IPS-15b (cell line): ENCODE measurements around the gene SNTG2.

ENCODE experiments used
- H3K27me3 ChIP-seq: one replicate; pipeline ENCODE4 v1.6.1; 2013; ENCODE audit warnings: low read length; ENCODE audit not compliant: control insufficient read depth, insufficient read depth
- H3K36me3 ChIP-seq: one replicate; pipeline ENCODE4 v1.6.1; 2013; ENCODE audit warnings: low read length; ENCODE audit not compliant: control insufficient read depth, insufficient read depth
- H3K4me1 ChIP-seq: one replicate; pipeline ENCODE4 v1.6.1; 2013; ENCODE audit warnings: mild to moderate bottlenecking, low read length; ENCODE audit not compliant: control insufficient read depth, insufficient read depth
- H3K4me3 ChIP-seq: one replicate; pipeline ENCODE4 v1.5.1; 2013; ENCODE audit warnings: low read depth, low read length
- H3K9ac ChIP-seq: one replicate; pipeline ENCODE4 v1.6.1; 2013; ENCODE audit warnings: low read depth, mild to moderate bottlenecking, low read length
- H3K9me3 ChIP-seq: one replicate; pipeline ENCODE4 v1.6.1; 2013; ENCODE audit warnings: mild to moderate bottlenecking, low read length; ENCODE audit not compliant: control insufficient read depth, insufficient read depth

Gene SNTG2

DNA sequence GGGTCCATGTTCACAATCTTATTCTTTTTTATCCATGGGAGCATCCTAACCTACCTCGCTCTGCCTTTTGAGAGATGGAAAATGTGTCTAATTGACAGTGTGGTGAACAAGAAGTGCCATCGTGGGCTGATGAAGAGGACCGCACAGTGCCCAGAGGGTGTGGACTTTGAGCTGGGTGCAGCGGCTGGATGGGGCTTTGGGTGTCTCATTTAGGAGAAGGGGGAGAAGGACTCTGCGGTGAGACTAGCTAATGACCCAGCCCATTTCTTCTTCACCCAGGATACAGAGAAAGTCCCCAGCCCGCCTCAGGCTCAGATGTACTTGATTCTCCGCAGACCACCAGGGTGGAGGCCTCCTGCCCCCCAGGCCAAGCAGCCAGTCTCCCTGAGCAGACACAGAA, 33.7 kb upstream of the SNTG2 start:
- H3K9ac ChIP-seq, result no peak overlapping the region
- H3K36me3 ChIP-seq, result no peaks in the 10 kb centered on the region
- H3K4me1 ChIP-seq, result no peaks in the 10 kb centered on the region
- H3K9me3 ChIP-seq, result no peaks in the 10 kb centered on the region
- H3K27me3 ChIP-seq, result peaks cover 10% of the 10 kb centered on the region
- H3K4me3 ChIP-seq, result no peak overlapping the region

DNA sequence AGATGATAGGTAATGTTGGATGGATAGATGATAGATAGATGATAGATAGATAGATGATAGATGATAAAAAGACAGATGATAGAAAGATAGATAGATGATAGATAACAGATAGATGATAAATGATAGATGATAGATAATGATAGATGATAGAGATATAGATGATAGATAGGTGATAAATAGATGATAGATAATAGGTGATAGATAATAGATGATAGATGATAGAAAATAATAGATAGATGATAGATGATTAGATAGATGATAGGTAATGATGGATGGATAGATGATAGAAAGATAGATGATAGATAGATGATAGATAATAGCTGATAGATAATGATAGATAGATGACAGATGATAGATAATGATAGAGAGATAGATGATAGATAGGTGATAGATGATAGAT, 31.0 kb upstream of the SNTG2 start:
- H3K27me3 ChIP-seq, result peaks cover 12% of the 10 kb centered on the region
- H3K9ac ChIP-seq, result no peak overlapping the region

DNA sequence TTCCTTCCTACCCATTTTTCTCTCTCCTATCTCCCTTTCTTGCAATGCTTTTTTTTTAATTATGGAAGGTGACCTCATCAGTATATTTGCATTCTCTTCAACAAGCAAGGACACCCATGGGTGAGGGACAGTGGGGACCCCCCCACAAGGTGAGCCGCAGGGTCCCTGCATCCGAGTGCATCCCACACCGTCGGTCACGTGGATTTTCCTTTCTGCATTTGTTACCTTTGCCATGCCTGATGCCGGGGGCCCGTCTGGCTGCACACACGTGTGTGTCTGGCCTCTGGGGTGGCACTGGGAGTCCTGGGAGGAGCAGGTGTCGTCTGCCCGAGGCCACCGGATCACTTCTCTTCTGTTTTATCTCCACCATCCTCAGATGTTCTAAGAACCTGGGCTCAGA, 30.1 kb upstream of the SNTG2 start:
- Histone ChIP-seq H3K36me3 (no peaks in the 10 kb centered on the region), H3K9ac (no peak overlapping the region), H3K27me3 (peaks cover 12% of the 10 kb centered on the region), H3K9me3 (no peaks in the 10 kb centered on the region), H3K4me1 (peaks cover 16% of the 10 kb centered on the region), H3K4me3 (no peak overlapping the region)

More for the DNA sequence above, 31.0 kb upstream of the SNTG2 start:
- H3K9me3 ChIP-seq, result no peaks in the 10 kb centered on the region
- H3K36me3 ChIP-seq, result no peaks in the 10 kb centered on the region
- H3K4me3 ChIP-seq, result no peak overlapping the region
- H3K4me1 ChIP-seq, result peaks cover 7% of the 10 kb centered on the region

DNA sequence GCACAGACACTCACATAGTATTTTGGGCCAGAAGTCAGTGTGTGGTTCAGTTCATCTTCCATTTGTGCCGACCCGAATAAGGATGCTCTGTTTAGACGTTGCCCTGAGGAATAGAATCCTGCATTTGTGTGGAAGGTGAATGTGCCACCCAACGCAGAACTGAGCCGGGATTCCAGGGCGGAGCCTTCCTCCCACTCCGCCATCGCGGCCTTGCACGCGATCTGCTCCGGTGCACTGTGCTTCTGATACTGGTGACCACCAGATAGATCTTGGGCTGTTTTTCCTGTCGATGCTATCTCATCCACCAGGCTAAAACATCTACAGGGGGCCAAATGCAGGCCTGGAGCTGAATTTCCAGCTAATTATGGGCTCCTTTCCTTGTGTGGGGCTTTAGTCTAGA, 29.6 kb upstream of the SNTG2 start:
- Histone ChIP-seq H3K4me3 (no peak overlapping the region), H3K36me3 (no peaks in the 10 kb centered on the region), H3K4me1 (peaks cover 19% of the 10 kb centered on the region), H3K9me3 (no peaks in the 10 kb centered on the region), H3K9ac (no peak overlapping the region), H3K27me3 (peaks cover 12% of the 10 kb centered on the region)

DNA sequence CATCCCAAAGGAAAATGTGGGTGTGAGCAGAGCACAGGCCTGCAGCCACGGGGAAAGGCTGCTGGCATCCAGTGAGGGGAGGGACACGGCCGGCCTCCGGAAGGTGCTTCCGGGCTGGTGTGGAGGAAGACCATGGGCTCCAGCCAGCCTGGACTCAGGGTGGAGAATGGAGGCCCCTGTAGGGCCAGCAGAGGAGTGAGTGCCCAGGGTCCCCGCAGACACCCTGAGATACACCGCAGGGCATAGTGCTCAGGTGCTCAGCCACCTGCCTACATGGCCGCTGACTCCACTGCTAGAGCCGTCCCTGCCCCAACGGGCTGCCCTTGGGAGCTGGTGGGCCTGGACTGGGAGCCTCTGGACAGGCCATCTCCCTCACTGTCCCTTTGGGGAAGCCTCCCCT, 28.5 kb upstream of the SNTG2 start:
- Histone ChIP-seq H3K9ac (no peak overlapping the region), H3K9me3 (no peaks in the 10 kb centered on the region), H3K4me1 (peaks cover 19% of the 10 kb centered on the region), H3K36me3 (no peaks in the 10 kb centered on the region), H3K4me3 (no peak overlapping the region), H3K27me3 (peaks cover 9% of the 10 kb centered on the region)

DNA sequence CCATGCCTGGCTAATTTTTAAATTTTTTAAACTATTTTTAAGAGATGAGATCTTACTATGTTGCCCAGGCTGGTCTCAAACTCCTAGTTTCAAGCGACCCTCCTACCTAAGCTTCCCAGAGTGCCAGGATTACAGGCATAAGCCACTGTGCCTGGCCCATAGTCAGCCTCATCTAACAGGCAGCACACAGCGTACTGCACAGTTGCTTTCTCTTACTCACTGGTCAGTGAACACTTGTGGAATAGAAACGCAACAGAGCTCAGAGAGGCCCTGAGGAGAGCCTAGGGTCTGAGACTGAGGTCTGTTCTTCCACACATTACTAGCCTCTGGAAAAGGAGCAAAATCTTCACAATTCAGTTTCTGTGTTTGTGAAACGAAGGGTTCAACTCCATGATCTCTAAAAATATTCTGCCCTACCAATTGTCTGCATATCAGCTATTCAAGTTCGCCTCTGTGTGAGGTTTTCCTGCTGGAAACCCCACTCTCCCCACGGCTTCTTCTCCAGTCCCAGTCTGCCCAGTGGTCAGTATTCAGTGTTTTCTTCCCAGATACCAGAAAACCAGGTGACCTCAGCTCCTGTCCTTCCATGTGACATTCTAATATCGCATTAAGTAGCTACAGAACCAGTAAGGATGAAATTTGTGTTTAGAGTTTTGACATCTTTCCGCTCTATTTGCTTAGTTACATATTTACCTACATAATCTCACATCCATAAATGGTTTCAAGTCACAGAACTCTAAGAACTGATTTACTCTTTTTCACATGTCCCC, 26.6 kb upstream of the SNTG2 start:
- peaks cover 8% of the 10 kb centered on the region for H3K27me3 ChIP-seq
- H3K9ac ChIP-seq, result no peak overlapping the region
- no peaks in the 10 kb centered on the region for H3K9me3 ChIP-seq
- peaks cover 19% of the 10 kb centered on the region for H3K4me1 ChIP-seq
- H3K36me3 ChIP-seq, result no peaks in the 10 kb centered on the region
- H3K4me3 ChIP-seq, result no peak overlapping the region

DNA sequence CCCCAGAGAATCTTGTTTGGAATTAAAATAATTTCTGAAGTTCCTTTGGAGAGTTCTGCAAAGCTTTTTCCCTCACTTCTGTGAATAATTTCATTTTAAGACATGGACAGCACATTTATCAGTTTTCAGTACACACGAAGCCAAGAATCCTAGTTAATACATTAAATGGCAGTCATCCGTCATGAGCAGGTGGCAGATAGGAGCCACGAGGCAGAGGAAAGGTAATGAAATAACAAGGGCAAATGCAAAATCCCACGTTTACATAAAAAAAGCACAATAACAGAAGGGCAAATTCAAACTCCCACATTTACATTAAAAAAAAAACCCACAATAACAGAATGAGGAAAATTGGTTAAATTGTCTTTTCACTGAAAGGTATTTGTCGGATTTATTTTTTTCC, 25.9 kb upstream of the SNTG2 start:
- H3K27me3 ChIP-seq, result peaks cover 9% of the 10 kb centered on the region
- no peak overlapping the region for H3K4me3 ChIP-seq
- no peaks in the 10 kb centered on the region for H3K9me3 ChIP-seq
- H3K36me3 ChIP-seq, result no peaks in the 10 kb centered on the region
- peaks cover 19% of the 10 kb centered on the region for H3K4me1 ChIP-seq
- H3K9ac ChIP-seq, result no peak overlapping the region

DNA sequence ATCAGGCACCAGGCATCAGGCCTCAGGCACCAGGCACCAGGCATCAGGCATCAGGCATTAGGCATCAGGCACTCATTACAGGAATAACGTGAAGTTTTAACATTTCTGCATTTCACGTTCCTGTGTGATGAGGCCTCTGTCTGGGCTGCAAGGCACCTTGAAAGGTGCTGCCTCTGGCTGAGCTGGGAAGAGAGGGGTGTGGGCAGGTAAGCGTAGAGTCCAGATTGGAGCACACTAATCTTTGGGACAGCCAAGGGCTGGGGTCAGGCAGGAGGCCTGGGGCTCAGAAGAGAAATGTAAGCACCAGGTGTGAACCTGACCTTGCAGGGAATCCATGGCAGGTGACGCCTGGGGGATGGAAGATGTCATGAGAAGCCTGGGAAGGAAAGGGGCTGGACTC, 25.3 kb upstream of the SNTG2 start:
- Histone ChIP-seq H3K36me3 (no peaks in the 10 kb centered on the region), H3K4me3 (no peak overlapping the region), H3K27me3 (peaks cover 13% of the 10 kb centered on the region), H3K9me3 (no peaks in the 10 kb centered on the region), H3K9ac (peak overlapping the region; percentile 13), H3K4me1 (peaks cover 19% of the 10 kb centered on the region)

DNA sequence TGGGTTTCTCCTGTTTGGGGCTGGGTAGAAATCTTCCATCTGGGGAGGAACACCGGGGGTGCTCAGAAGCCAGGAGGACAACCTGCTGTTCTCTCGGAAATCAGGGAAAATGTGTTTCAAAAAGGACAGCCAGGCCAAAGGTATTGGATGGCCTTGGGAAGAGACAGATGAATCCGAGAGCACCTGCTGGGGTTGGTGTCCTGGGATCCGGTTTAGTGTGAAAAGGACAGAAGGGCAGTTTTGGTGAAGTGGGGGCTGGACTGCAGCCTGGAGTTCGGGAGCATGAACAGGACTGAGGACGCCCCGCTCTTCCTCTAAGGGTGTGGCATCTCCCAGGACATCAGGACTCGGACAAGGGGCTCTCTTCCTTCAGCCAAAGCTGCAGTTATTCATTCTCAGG, 24.9 kb upstream of the SNTG2 start:
- Histone ChIP-seq H3K4me3 (no peak overlapping the region), H3K36me3 (no peaks in the 10 kb centered on the region)

DNA sequence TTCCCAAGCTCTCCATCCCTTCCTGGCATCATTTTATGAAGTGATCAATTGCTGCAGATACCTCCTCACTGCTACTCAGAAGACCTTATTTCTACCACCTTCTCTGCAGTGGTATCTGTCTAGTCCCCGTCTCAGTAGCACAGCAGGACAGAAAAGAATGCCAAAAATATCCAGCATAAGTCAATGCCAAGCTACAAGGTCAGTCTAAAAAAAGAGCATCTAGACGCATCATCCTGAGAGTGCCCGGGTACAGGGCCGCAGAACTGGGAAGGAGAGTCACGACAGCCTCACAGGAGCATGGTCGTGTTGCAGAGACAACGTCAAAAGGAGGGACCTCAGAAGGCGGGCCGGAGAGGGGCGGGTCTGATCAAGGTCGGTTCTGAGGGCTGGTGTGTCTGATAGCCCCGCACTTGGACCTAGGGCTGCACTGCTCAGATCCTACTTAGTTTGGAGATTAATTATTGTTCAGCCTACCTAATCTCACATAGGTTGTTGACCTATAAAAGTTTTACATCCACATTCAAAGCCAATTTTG, 24.3 kb upstream of the SNTG2 start:
- Histone ChIP-seq H3K9ac (no peak overlapping the region), H3K9me3 (no peaks in the 10 kb centered on the region), H3K36me3 (no peaks in the 10 kb centered on the region), H3K4me3 (no peak overlapping the region), H3K4me1 (peaks cover 19% of the 10 kb centered on the region), H3K27me3 (peaks cover 13% of the 10 kb centered on the region)

More for the DNA sequence above, 24.9 kb upstream of the SNTG2 start:
- no peak overlapping the region for H3K9ac ChIP-seq
- peaks cover 16% of the 10 kb centered on the region for H3K27me3 ChIP-seq
- no peaks in the 10 kb centered on the region for H3K9me3 ChIP-seq
- peaks cover 19% of the 10 kb centered on the region for H3K4me1 ChIP-seq

DNA sequence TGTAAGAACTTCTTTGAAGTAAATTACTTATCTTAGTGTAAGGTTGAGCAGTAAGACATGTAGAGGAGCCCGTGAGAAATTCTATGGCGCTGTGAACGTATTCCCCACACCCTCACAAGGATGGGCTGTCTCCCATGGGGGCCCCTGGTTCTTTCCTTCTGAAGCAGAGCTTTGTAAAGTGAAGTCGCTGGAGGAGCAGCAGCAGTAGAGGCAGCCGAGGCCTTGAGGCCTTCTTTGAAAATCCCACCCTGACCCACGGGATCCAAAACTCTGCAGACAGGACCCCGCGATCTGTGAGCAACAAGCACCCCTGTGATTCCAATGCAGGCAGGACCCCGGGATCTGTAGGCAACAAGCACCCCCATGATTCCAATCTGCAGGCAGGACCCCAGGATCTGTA, 23.8 kb upstream of the SNTG2 start:
- H3K9me3 ChIP-seq, result no peaks in the 10 kb centered on the region
- H3K36me3 ChIP-seq, result no peaks in the 10 kb centered on the region
- no peak overlapping the region for H3K4me3 ChIP-seq
- H3K4me1 ChIP-seq, result peaks cover 19% of the 10 kb centered on the region
- no peak overlapping the region for H3K9ac ChIP-seq
- peaks cover 13% of the 10 kb centered on the region for H3K27me3 ChIP-seq

DNA sequence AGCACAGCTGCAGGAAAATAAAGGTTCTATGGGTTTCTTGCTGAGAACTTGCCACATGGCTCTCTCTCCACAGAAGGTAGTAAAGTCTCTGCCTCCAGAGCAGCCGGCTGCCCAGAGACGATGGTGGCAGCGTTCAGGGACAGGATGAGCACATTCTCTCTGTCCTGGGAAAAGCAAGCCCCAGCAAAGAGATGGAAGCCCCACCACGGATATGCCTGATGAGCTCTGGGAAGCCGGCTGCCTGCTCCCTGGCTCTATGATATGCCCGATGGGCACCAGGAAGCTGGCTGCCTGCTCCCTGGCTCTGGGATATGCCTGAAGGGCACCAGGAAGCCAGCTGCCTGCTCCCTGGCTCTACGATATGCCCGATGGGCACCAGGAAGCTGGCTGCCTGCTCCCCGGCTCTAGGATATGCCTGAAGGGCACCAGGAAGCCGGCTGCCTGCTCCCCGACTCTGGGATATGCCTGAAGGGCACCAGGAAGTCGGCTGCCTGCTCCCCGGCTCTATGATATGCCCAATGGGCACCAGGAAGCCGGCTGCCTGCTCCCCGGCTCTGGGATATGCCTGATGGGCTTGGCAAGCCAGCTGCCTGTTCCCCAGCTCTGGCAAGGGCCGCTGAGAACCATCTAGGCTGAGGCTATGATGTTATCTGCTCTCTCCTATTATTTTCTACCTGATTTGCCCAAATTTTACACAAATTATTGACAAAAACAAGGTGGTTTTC, 21.5 kb upstream of the SNTG2 start:
- no peak overlapping the region for H3K4me3 ChIP-seq
- H3K9ac ChIP-seq, result no peak overlapping the region
- no peaks in the 10 kb centered on the region for H3K9me3 ChIP-seq
- peaks cover 12% of the 10 kb centered on the region for H3K27me3 ChIP-seq
- H3K36me3 ChIP-seq, result no peaks in the 10 kb centered on the region
- H3K4me1 ChIP-seq, result peaks cover 22% of the 10 kb centered on the region
